Skeletal muscle satellite cell (primary cell): Measurements from ENCODE around the gene SMARCA2.

Experiments
- H3K27me3 ChIP-seq: 2 replicates; pipeline ENCODE4 v1.7.0; 2013; ENCODE audit warnings: low read length; ENCODE audit not compliant: control insufficient read depth, insufficient read depth
- H3K36me3 ChIP-seq: 2 replicates; pipeline ENCODE4 v1.7.0; 2013; ENCODE audit warnings: mild to moderate bottlenecking, control low read depth, low read length; ENCODE audit not compliant: insufficient read depth
- H3K4me1 ChIP-seq: 2 replicates; pipeline ENCODE4 v1.7.0; 2013; ENCODE audit warnings: low read length; ENCODE audit not compliant: control insufficient read depth, insufficient read depth
- H3K4me2 ChIP-seq: 2 replicates; pipeline ENCODE4 v1.7.0; 2013; ENCODE audit warnings: mild to moderate bottlenecking, low read length
- H3K4me3 ChIP-seq: 2 replicates; pipeline ENCODE4 v1.7.0; 2013; ENCODE audit warnings: low read length
- H3K9ac ChIP-seq: 2 replicates; pipeline ENCODE4 v1.7.0; 2013; ENCODE audit warnings: mild to moderate bottlenecking, low read depth, low read length, moderate library complexity
- H3K9me3 ChIP-seq: replicated peaks from 2 replicates; pipeline ENCODE4 v1.7.0; 2013; ENCODE audit warnings: mild to moderate bottlenecking, control low read depth, low read length

Gene SMARCA2

DNA sequence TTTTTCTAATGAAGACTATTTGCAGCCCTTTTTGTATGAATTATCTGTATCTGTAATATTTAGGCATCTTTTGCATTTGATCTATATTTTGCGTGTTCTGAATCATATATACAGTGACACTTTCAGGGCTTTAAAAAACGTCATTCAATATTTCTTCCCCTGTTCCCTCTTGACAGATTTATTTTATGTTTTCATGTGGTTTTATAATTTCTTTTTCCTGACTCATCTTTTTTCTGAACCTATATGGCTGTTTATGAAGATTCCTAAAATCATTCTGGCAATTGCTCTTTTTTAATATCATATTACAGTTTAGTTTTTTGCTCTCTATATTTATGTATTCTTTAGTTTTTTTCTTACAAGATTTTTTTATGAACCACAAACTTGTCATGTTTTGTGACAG lies 67.6 kb downstream of the SMARCA2 start:
- Histone ChIP-seq H3K9me3 (no peaks in the 10 kb centered on the region), H3K4me1 (peaks cover 30% of the 10 kb centered on the region), H3K27me3 (no peaks in the 10 kb centered on the region), H3K9ac (no peak overlapping the region), H3K4me3 (no peak overlapping the region), H3K36me3 (peaks cover 52% of the 10 kb centered on the region), H3K4me2 (no peak overlapping the region)

DNA sequence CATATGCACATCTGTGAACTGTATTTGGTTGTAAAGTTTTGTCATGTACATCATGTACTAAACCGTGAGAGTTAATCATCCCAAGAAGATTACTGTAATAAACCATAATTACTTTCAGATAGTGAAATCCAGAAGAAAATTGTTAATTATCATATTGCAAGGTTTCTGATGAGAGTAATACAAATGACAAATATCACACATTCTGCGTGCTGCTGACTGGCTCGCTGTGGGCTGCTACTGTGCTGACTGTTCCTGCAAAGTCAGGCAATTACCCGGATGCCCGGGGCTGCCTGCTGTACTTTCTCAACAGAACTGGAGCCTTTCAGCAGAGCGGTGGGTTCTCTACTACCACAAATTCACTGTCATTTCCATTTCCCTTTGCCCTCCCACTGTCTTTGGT lies 68.3 kb downstream of the SMARCA2 start:
- Histone ChIP-seq H3K4me2 (no peak overlapping the region), H3K9me3 (no peaks in the 10 kb centered on the region), H3K27me3 (no peaks in the 10 kb centered on the region), H3K4me3 (no peak overlapping the region), H3K36me3 (peaks cover 52% of the 10 kb centered on the region), H3K4me1 (peaks cover 30% of the 10 kb centered on the region), H3K9ac (no peak overlapping the region)

DNA sequence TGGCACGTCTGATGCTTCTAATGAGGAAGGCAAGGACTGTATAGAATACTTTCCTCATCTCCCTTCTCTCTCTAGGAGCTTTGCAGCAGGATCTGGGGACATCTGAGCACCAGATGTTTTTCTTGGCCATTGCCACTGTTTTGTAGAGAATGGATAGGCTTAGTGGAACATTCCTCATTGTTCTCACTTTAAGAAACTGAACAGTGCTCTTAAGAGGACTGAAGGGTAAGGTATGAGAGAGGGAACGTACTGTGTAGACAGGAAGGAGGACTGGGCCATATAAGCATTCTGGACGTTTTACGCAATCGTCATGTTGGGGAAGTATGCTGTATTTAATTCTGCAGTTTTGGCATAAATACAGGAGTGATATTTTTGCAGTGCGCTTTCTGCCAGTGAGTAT lies 70.6 kb downstream of the SMARCA2 start:
- no peak overlapping the region for H3K4me3 ChIP-seq
- H3K9ac ChIP-seq = no peak overlapping the region
- no peaks in the 10 kb centered on the region for H3K27me3 ChIP-seq
- H3K4me1 ChIP-seq = peaks cover 30% of the 10 kb centered on the region
- H3K4me2 ChIP-seq = no peak overlapping the region
- H3K36me3 ChIP-seq = peaks cover 52% of the 10 kb centered on the region
- no peaks in the 10 kb centered on the region for H3K9me3 ChIP-seq

DNA sequence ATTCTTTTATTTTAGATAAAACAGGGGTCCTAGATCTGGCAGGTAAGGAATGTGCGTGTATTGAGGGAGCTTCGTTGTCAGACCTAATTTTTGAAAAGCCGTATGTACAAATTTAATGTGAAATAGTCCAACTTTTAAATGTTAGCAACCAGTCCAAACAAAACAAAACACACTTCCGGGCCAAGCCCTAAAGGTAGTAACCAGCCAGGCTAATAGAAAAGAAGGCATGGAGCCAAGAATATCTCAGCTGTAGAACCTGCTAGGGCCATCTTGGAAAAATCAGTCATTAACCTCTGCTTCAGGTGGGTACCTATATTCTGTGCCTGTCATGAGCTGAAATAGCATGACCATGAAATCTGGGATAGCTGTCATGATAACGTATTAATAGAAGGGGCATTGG lies 71.0 kb downstream of the SMARCA2 start:
- Histone ChIP-seq H3K4me2 (no peak overlapping the region), H3K4me3 (no peak overlapping the region), H3K36me3 (peaks cover 53% of the 10 kb centered on the region), H3K27me3 (no peaks in the 10 kb centered on the region), H3K9ac (no peak overlapping the region), H3K9me3 (no peaks in the 10 kb centered on the region), H3K4me1 (peaks cover 30% of the 10 kb centered on the region)

DNA sequence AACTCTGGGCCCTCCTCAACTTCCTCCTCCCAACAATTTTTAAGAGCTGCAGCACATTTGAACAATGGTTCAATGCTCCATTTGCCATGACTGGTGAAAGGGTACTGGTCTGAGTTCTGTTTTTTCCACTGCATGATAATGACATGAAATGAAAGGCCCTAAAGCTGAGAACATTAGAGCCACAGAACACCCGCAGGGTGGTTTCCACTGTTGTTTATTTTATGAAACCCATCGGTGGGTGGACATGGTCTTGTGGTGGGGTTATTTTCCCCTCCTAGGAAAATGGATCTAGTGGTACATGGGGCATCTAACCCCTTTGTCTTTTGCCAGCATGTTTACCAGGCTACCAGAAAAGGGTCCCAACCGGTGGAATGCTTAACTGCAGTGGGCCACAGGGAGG lies 71.8 kb downstream of the SMARCA2 start:
- no peak overlapping the region for H3K4me2 ChIP-seq
- H3K4me3 ChIP-seq = no peak overlapping the region
- no peaks in the 10 kb centered on the region for H3K9me3 ChIP-seq
- H3K27me3 ChIP-seq = no peaks in the 10 kb centered on the region
- H3K9ac ChIP-seq = no peak overlapping the region
- peaks cover 47% of the 10 kb centered on the region for H3K36me3 ChIP-seq
- H3K4me1 ChIP-seq = peaks cover 30% of the 10 kb centered on the region

DNA sequence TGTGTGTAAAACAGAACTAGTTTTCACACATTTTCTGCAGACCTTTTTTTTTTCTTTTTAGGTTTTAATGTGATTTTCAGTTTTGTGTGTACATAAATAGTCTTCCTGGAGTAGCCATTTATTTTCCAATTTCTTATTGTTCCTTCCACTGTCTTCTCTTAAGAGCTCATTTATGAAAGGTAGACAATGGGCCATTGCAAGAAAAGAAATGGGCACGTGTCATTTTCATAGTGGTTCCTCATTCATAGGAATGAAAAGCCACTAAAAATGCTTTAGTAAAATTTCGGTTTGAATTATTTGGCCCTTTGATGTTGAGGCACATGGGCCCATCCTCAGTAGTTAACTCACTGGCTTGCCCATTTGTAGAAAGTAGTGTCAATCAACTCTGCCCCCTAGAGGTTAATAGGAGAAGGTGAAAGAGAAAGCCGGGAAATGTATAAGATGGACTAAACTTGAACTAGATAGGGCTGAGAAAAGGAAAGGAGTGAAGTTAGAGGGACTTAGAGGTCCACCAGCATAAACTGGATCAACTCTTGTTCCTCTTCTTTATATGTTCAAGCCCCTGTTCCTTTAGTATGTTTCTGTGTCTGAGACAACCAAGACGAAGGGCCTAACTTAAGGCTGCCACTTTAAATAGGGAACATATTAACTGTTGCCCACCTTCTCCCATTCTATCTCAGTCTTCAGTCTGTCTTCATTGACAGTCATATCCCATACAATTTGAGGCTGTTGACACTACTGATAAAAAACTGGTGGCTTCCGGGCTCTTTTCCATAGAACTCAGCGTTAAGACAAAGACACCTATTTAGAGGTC lies 72.6 kb downstream of the SMARCA2 start:
- Histone ChIP-seq H3K9ac (no peak overlapping the region), H3K27me3 (no peaks in the 10 kb centered on the region), H3K4me2 (no peak overlapping the region), H3K36me3 (peaks cover 46% of the 10 kb centered on the region), H3K9me3 (no peaks in the 10 kb centered on the region), H3K4me1 (peaks cover 23% of the 10 kb centered on the region), H3K4me3 (no peak overlapping the region)

DNA sequence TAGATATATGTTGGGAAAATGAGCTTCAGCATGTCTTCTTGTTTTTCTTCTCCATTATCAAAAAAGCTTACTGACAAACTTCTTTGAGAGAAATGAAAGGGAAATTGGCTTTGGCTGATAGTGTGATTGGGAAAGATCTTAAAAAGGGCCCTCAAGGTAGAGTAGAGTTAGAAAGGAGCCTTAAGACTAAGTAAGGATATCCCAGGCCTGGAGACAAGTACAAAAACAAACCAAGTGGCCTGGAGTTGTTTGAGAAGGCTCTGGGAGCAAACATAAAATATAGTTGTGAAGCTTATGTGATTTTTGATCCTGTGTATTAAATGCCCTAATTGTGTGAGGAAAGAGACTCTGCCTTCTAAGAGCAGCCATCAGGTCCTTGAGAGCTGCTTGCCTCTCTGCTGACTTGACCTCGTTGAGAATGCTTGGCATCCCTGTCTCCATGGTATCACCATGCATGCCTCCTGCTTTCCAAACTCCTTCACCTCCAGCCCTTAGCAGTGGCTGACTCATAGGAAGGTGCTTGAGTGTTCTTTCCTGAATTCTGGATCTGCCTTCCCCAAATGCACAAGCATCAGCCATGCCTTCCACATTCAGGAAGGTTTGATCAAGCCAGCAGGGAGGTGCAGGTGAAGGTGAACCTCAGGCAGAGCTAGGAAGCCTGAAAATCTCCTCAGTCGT lies 78.9 kb downstream of the SMARCA2 start:
- Histone ChIP-seq H3K9ac (no peak overlapping the region), H3K4me1 (no peaks in the 10 kb centered on the region), H3K9me3 (no peaks in the 10 kb centered on the region), H3K4me2 (no peak overlapping the region), H3K27me3 (no peaks in the 10 kb centered on the region), H3K4me3 (no peak overlapping the region), H3K36me3 (peaks cover 39% of the 10 kb centered on the region)

DNA sequence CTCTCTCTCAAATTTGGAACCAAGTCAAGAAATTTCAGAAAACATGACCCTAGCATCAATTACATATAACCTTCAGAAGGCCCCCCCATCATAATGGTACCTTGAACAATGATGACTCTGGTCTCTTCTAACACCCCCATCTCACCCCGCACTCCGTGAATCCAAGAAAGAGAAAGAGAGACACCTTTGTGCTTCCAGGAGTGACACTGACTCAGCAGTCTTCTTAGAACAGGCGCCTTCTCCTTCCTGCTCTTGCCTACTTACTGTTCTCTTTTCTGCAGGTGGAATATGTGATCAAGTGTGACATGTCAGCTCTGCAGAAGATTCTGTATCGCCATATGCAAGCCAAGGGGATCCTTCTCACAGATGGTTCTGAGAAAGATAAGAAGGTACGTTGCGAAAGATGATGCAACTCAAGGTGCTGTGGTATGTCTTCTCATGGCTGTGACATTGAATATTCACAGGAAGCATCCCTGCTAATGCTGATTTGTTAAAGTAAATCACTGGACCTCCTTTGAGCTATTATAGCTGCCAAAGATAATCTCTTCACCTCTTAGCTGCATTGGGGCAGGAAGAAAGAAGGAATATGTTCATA lies 81.3 kb downstream of the SMARCA2 start:
- H3K27me3 ChIP-seq = no peaks in the 10 kb centered on the region
- no peak overlapping the region for H3K4me3 ChIP-seq
- H3K4me1 ChIP-seq = no peaks in the 10 kb centered on the region
- peaks cover 39% of the 10 kb centered on the region for H3K36me3 ChIP-seq
- H3K4me2 ChIP-seq = no peak overlapping the region
- H3K9ac ChIP-seq = no peak overlapping the region
- no peaks in the 10 kb centered on the region for H3K9me3 ChIP-seq

DNA sequence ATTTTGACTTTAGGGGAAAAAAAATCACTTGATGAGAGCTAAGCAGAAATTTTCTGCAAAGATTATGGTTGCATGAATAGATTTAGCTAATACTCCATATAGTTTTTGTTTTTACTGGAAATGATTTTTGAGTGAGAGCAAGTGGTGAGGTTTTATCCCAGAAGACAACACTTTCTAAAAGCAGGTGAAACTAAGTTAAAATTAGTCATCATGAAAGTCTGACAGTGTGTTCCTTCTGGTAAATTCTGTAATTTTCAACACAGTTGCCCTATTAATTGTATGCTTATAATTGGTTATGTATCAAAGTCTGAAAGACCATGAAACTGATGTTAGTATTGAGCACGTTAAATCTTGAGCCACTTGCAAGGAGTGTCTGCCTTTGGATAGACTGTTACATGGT lies 91.5 kb downstream of the SMARCA2 start:
- H3K36me3 ChIP-seq = peaks cover 25% of the 10 kb centered on the region

DNA sequence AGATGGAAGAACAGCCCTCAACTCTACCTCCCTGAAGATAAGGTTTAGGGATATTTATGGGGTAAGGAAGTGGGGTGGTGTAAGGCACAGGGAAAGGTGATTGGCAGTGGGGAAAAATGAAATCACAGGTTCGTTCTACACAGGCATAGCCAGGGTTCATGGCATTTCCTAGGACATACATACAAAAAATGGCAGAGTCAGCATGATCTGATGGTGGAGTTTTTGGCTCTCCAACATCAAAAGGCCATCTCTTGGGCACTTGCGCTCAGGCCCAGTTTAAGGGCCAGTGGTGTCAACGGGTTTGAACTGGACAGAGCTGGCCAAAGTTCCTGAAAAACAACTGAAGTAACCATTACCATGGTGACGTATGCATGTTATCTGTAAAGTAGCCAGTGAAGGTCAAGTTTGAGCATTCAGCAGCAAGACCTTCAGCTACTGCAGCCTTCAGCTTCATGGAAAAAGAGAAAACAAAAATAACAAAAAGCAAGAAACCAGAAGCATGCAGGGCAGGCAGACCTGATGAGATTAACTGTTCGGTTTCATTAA lies 92.8 kb downstream of the SMARCA2 start:
- H3K4me1 ChIP-seq = peaks cover 29% of the 10 kb centered on the region
- H3K36me3 ChIP-seq = peaks cover 25% of the 10 kb centered on the region
- no peak overlapping the region for H3K4me3 ChIP-seq
- peak overlapping the region; percentile 66 for H3K9ac ChIP-seq
- no peak overlapping the region for H3K4me2 ChIP-seq
- no peaks in the 10 kb centered on the region for H3K27me3 ChIP-seq
- H3K9me3 ChIP-seq = no peaks in the 10 kb centered on the region

More for the DNA sequence above, 91.5 kb downstream of the SMARCA2 start:
- Histone ChIP-seq H3K4me3 (no peak overlapping the region), H3K9me3 (no peaks in the 10 kb centered on the region), H3K27me3 (no peaks in the 10 kb centered on the region), H3K9ac (no peak overlapping the region), H3K4me2 (no peak overlapping the region), H3K4me1 (peaks cover 29% of the 10 kb centered on the region)

DNA sequence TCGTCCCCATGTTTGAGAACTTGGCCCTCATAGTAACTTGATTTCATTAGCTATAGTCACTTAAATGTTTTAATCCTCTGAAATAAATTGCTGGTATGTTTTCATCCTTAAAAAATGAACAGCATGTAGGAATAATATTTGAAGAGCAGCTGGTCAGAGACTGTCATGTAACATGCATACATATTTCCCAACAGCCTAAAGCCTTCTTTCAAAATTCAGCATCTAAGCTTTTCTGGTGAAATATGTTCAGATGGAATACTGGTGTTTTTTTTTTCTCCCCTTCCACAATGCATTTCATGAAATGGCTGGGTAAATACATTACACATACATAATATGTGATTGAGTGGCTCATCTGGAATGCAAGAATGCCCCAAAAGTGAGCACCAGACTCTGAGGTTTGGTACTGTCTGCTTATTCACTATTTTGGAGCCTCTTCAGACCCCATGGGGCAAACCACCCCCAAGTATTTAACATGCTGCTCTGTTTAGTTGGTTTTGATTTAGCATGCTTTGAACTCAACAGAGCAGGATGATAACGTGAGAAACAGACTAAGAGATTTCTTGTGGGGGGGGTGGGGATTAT lies 94.0 kb downstream of the SMARCA2 start:
- Histone ChIP-seq H3K4me1 (peaks cover 29% of the 10 kb centered on the region), H3K27me3 (no peaks in the 10 kb centered on the region), H3K9ac (peak overlapping the region; percentile 66), H3K9me3 (no peaks in the 10 kb centered on the region), H3K4me2 (peak overlapping the region; percentile 59), H3K4me3 (no peak overlapping the region), H3K36me3 (peaks cover 21% of the 10 kb centered on the region)
